Measurements from ENCODE around the gene MAP3K19.
A peak's percentile ranks its signal among the peaks of the same experiment; 100 is the strongest.
"Not testable (repeated sequence)": the region's sequence is repeated elsewhere in the genome, so short reads cannot be mapped to it uniquely, and the experiment has no call there.

MAP3K19 gene

GRCh38 chr2:135047300-135047699, at the start of gene MAP3K19:
MAP3K19 (minus strand) TSS chr2:135047447; CDS start chr2:135024647, 22,800 bp downstream.
- no peak for DNase-seq (ENCODE audit: low read depth in 3 of 3)

GRCh38 chr2:135096665-135097446, 49.6 kb upstream of the MAP3K19 start:
- DNase-seq (ENCODE audit: low read depth in 3 of 3): no peak

GRCh38 chr2:135095591-135095990, 48.3 kb upstream of the MAP3K19 start:
- no peak for DNase-seq (ENCODE audit: low read depth in 3 of 3)

GRCh38 chr2:135094508-135094907, 47.3 kb upstream of the MAP3K19 start:
- DNase-seq (ENCODE audit: low read depth in 3 of 3): no peak

GRCh38 chr2:135093670-135094330, 46.6 kb upstream of the MAP3K19 start:
- no peak for DNase-seq (ENCODE audit: low read depth in 3 of 3)

- no peak for DNase-seq (ENCODE audit: low read depth in 3 of 3)
These were observed 45.9 kb upstream of the MAP3K19 start for GRCh38 chr2:135093193-135093592.

GRCh38 chr2:135091681-135092080, 44.4 kb upstream of the MAP3K19 start:
- no peak for DNase-seq (ENCODE audit: low read depth in 3 of 3)

- not testable (repeated sequence) for DNase-seq (ENCODE audit: low read depth in 3 of 3)
These were observed 42.4 kb upstream of the MAP3K19 start for GRCh38 chr2:135089597-135089996.

GRCh38 chr2:135086222-135086621, 39.0 kb upstream of the MAP3K19 start:
- DNase-seq (ENCODE audit: low read depth in 3 of 3): no peak

- DNase-seq (ENCODE audit: low read depth in 3 of 3): no peak
These were observed 31.2 kb upstream of the MAP3K19 start for GRCh38 chr2:135078417-135078816.

- DNase-seq (ENCODE audit: low read depth in 3 of 3): no peak
These were observed 29.3 kb upstream of the MAP3K19 start for GRCh38 chr2:135076556-135076955.

- no peak for DNase-seq (ENCODE audit: low read depth in 3 of 3)
These were observed 27.0 kb upstream of the MAP3K19 start for GRCh38 chr2:135074216-135074615.

- no peak for DNase-seq (ENCODE audit: low read depth in 3 of 3)
These were observed 25.1 kb upstream of the MAP3K19 start for GRCh38 chr2:135072125-135072997.

- no peak for DNase-seq (ENCODE audit: low read depth in 3 of 3)
These were observed 19.5 kb upstream of the MAP3K19 start for GRCh38 chr2:135066710-135067109.

GRCh38 chr2:135064149-135064548, 16.9 kb upstream of the MAP3K19 start:
- no peak for DNase-seq (ENCODE audit: low read depth in 3 of 3)

GRCh38 chr2:135063210-135063609, 16.0 kb upstream of the MAP3K19 start:
- no peak for DNase-seq (ENCODE audit: low read depth in 3 of 3)

- no peak for DNase-seq (ENCODE audit: low read depth in 3 of 3)
These were observed 12.3 kb upstream of the MAP3K19 start for GRCh38 chr2:135059577-135059976.

- no peak for DNase-seq (ENCODE audit: low read depth in 3 of 3)
These were observed 9.5 kb upstream of the MAP3K19 start for GRCh38 chr2:135056790-135057189.

- DNase-seq (ENCODE audit: low read depth in 3 of 3): no peak
These were observed 8.0 kb upstream of the MAP3K19 start for GRCh38 chr2:135055182-135055786.

- peak in 1 of 3 experiments; percentile 2 for DNase-seq (ENCODE audit: low read depth in 3 of 3)
These were observed 5.8 kb upstream of the MAP3K19 start for GRCh38 chr2:135052997-135053474.

- peak; percentile 67 to 89 (median 83) for DNase-seq (ENCODE audit: low read depth in 3 of 3)
These were observed 5.0 kb upstream of the MAP3K19 start, which contains the start of gene RAB3GAP1 for GRCh38 chr2:135052042-135052876. RAB3GAP1 (plus strand) TSS chr2:135052292; CDS start chr2:135052308, 16 bp downstream.

All from stimulated activated CD4-positive, alpha-beta T cell treated with anti-CD3 and anti-CD28 coated beads, TNF-alpha, amount 100 ng/mL, for 4 hours (primary cell).